ENCODE results near the gene R3HDM4. TPM values are rescaled to one million over a fixed set of nuclear protein-coding genes. Genes with fewer than 3 reads are reported as not detected.
"Not testable (repeated sequence)": the region's sequence is repeated elsewhere in the genome, so short reads cannot be mapped to it uniquely, and the experiment has no call there.

The R3HDM4 gene
- total RNA-seq, 1 experiment from 2014 or later, result 55.8 TPM

DNA sequence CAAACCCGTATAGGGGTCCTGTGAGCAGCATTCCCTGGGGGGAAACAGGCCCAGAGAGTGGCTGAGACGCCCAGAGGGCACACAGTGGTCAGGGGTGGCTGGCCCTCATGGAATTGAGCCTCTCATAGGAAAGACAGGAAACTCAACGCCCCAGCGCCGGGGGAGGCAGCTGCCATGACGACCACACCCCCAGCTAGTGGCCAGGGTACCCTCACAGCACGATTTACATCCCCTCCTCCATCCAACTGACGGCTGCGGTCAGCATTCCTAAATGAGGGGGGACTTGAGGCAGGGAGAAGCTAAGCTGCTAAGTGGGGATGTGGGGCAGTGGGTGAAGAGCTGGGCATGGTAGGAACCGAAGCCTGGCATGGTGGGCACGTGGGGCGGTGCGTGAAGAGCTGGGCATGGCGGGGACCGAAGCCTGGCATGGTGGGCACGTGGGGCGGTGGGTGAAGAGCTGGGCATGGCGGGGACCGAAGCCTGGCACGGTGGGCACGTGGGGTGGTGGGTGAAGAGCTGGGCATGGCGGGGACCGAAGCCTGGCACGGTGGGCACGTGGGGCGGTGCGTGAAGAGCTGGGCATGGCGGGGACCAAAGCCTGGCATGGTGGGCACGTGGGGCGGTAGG is 30.0 kb downstream of the R3HDM4 start:
- ChIA-PET CTCF (interaction anchor here (0.5 to 0.7 kb wide), 4 partner anchors 23 to 396 kb away, joined by 3 to 5 read pairs (median 4); no protein-coding TSS in a partner anchor), POLR2A (ENCODE audit: unreplicated experiment) (no interaction called here)
- no peak overlapping the region for H2AFZ ChIP-seq
- H3K27ac ChIP-seq, result no peak overlapping the region
- H3K4me1 ChIP-seq (replicated peaks; ENCODE audit: insufficient read depth), result peaks cover 14% of the 10 kb centered on the region
- H4K20me1 ChIP-seq (ENCODE audit: insufficient read depth), result peaks cover 48% of the 10 kb centered on the region
- intact Hi-C loops (cut with micrococcal nuclease; ENCODE audit: unreplicated experiment), result loop anchor here (1.0 to 2.0 kb wide), 3 partner anchors 26 to 113 kb away; no protein-coding TSS in a partner anchor
- no peak overlapping the region for H3K4me2 ChIP-seq
- BruUV-seq (replicated peaks), result no TSS peak
- no peak overlapping the region for H3K4me3 ChIP-seq
- TF ChIP-seq EZH2 (IDR thresholded peaks at IDR 0.05; ENCODE audit: low read depth), result no peak
- no peak for TF ChIP-seq CTCF (conservative IDR thresholded peaks at IDR 0.05)
- no peaks in the 10 kb centered on the region for H3K9me2 ChIP-seq (ENCODE audit: insufficient read depth)
- peaks cover 23% of the 10 kb centered on the region for H3F3A ChIP-seq (ENCODE audit: insufficient read depth, low read depth)
- DNase-seq, result no peak
- H3K36me3 ChIP-seq (ENCODE audit: low read depth), result 0 out of 2 replicates have a peak, but pooled peaks cover 8% of the 10 kb centered on the region
- no peaks in the 10 kb centered on the region for H3K9me3 ChIP-seq (ENCODE audit: insufficient read depth, low read depth)
- H3K27me3 ChIP-seq (ENCODE audit: insufficient read depth, low read depth), result no peaks in the 10 kb centered on the region
- no peaks in the 10 kb centered on the region for H3K79me2 ChIP-seq (ENCODE audit: low read depth)

DNA sequence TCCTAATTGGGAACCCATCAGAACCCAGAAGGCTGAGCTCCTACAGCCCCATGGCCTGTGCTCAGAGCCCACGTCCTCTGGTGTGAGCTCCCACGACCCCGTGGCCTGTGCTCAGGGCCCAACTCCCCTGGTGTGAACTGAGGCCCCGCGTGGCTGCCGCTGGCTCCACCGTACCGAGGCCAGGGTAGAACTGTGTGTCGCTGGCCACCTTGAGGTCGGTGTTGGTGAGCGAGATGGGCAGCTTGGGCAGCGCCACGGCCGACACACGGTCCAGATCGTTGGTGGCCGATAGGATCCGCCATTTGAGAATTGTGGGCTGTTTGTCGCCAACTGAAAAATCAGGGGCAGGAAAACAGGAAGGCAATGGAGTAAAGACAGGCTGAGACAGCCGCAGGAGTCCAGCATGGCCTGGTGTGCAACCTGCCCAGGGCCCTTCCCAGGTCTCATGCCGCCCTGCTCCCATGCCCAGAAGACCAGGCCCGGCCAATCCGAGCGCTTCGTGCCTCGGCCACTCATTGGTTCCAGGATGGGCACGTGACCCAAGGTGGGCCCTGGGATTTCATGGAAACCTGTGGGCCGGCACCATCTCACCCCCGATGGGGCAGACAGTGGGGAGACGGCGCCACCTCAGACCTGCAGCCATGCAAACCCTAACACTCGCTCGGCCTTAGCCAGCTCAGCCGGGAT is 31.5 kb downstream of the R3HDM4 start:
- Histone ChIP-seq H3K79me2 (ENCODE audit: low read depth) (no peaks in the 10 kb centered on the region), H3K36me3 (ENCODE audit: low read depth) (0 out of 2 replicates have a peak, but pooled peaks cover 4% of the 10 kb centered on the region), H3K4me3 (no peak overlapping the region), H3K4me2 (no peak overlapping the region), H3K4me1 (replicated peaks; ENCODE audit: insufficient read depth) (peaks cover 14% of the 10 kb centered on the region), H3K9me3 (ENCODE audit: insufficient read depth, low read depth) (no peaks in the 10 kb centered on the region), H3K27ac (no peak overlapping the region), H3K9me2 (ENCODE audit: insufficient read depth) (no peaks in the 10 kb centered on the region), H3F3A (ENCODE audit: insufficient read depth, low read depth) (peaks cover 12% of the 10 kb centered on the region; the same call in 1 of the 2 replicates), H2AFZ (no peak overlapping the region), H3K27me3 (ENCODE audit: insufficient read depth, low read depth) (no peaks in the 10 kb centered on the region), H4K20me1 (ENCODE audit: insufficient read depth) (peaks cover 43% of the 10 kb centered on the region)
- BruUV-seq (replicated peaks), result no TSS peak
- CTCF ChIA-PET, result no interaction called here
- TF ChIP-seq CTCF (conservative IDR thresholded peaks at IDR 0.05) (no peak), EZH2 (IDR thresholded peaks at IDR 0.05; ENCODE audit: low read depth) (no peak)
- DNase-seq, result no peak
- POLR2A ChIA-PET (ENCODE audit: unreplicated experiment), result no interaction called here
- intact Hi-C loops (cut with micrococcal nuclease; ENCODE audit: unreplicated experiment), result loop anchor here (2.0 kb wide), 1 partner anchor 27 kb away; no protein-coding TSS in a partner anchor

DNA sequence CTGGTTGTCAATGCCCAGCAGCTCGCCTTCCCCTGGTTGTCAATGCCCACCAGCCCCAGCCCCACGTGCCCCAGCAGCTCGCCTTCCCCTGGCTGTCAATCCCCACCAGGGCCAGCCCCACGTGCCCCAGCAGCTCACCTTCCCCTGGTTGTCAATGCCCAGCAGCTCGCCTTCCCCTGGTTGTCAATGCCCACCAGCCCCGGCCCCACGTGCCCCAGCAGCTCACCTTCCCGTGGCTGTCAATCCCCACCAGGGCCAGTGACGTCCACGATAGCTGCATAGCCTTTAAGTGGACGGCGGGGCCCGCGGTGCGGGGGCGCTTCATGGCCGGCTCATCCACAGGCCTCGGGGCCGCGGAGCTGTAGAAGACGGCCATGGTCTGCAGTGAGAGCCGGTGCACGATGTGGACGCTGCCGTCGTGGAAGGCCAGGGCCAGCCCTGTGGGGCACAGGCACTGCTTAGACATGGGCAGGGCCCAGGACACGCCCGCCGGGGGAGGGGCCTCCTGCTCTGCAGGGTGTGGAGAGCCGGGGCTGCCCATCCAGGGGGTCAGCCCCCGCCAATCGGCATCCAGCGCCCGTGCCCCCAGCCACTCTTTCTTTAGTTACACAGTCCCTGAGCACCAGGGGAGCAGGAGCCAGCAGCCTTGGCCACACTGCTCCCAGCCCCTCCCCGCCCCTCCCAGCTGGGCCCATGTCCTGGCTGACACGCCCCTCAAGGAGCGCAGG is 33.1 kb downstream of the R3HDM4 start:
- Histone ChIP-seq H3K36me3 (ENCODE audit: low read depth) (no peaks in the 10 kb centered on the region), H3K9me3 (ENCODE audit: insufficient read depth, low read depth) (no peaks in the 10 kb centered on the region), H3K79me2 (ENCODE audit: low read depth) (no peaks in the 10 kb centered on the region), H3K27ac (no peak overlapping the region), H3K9me2 (ENCODE audit: insufficient read depth) (no peaks in the 10 kb centered on the region), H3K27me3 (ENCODE audit: insufficient read depth, low read depth) (no peaks in the 10 kb centered on the region), H3F3A (ENCODE audit: insufficient read depth, low read depth) (peaks cover 10% of the 10 kb centered on the region; the same call in 1 of the 2 replicates), H3K4me3 (no peak overlapping the region), H3K4me2 (no peak overlapping the region), H2AFZ (no peak overlapping the region), H3K4me1 (replicated peaks; ENCODE audit: insufficient read depth) (peaks cover 13% of the 10 kb centered on the region), H4K20me1 (ENCODE audit: insufficient read depth) (peaks cover 31% of the 10 kb centered on the region)
- ChIA-PET POLR2A (ENCODE audit: unreplicated experiment) (interaction anchor here (1.0 kb wide), 1 partner anchor 147 kb away, joined by 6 read pairs; no protein-coding TSS in a partner anchor), CTCF (interaction anchor here (0.9 kb wide), 1 partner anchor 190 kb away, joined by 5 read pairs; no protein-coding TSS in a partner anchor)
- TF ChIP-seq EZH2 (IDR thresholded peaks at IDR 0.05; ENCODE audit: low read depth) (no peak), CTCF (conservative IDR thresholded peaks at IDR 0.05) (no peak)
- intact Hi-C loops (cut with micrococcal nuclease; ENCODE audit: unreplicated experiment), result no loop called here
- DNase-seq, result no peak
- BruUV-seq (replicated peaks), result no TSS peak

GRCh38 chr19:878751-879561 is 34.1 kb downstream of the R3HDM4 start:
- H3K27me3 ChIP-seq (ENCODE audit: insufficient read depth, low read depth); H3K9me2 ChIP-seq (ENCODE audit: insufficient read depth); H3K9me3 ChIP-seq (ENCODE audit: insufficient read depth, low read depth); H3K36me3 ChIP-seq (ENCODE audit: low read depth); H3K4me2 ChIP-seq; H2AFZ ChIP-seq; H3K4me1 ChIP-seq (replicated peaks; ENCODE audit: insufficient read depth); BruUV-seq (replicated peaks); H3K4me3 ChIP-seq; intact Hi-C loops (cut with micrococcal nuclease; ENCODE audit: unreplicated experiment); H3F3A ChIP-seq (ENCODE audit: insufficient read depth, low read depth); H3K79me2 ChIP-seq (ENCODE audit: low read depth); DNase-seq; H3K27ac ChIP-seq: not testable (repeated sequence)
- POLR2A ChIA-PET (ENCODE audit: unreplicated experiment), result interaction anchor here (0.6 to 1.0 kb wide), 3 partner anchors 27 to 148 kb away, joined by 5 to 12 read pairs (median 6); no protein-coding TSS in a partner anchor
- CTCF ChIA-PET, result interaction anchor here (0.6 to 0.9 kb wide), 2 partner anchors 189 to 205 kb away, joined by 3 to 5 read pairs; no protein-coding TSS in a partner anchor
- peaks cover 22% of the 10 kb centered on the region for H4K20me1 ChIP-seq (ENCODE audit: insufficient read depth)

Measured in PC-9 (cell line).